NCI-H1092 treated with DMSO at 0.1 percent for 48 hours (cell line): Measurements from ENCODE around the gene KNG1.
"Not testable (repeated sequence)": the region's sequence is repeated elsewhere in the genome, so short reads cannot be mapped to it uniquely, and the experiment has no call there.

ENCODE experiments used
- DNase-seq: peaks from one replicate; lab custom pipeline; 2025; lab: John Stamatoyannopoulos, UW

The KNG1 gene

DNA sequence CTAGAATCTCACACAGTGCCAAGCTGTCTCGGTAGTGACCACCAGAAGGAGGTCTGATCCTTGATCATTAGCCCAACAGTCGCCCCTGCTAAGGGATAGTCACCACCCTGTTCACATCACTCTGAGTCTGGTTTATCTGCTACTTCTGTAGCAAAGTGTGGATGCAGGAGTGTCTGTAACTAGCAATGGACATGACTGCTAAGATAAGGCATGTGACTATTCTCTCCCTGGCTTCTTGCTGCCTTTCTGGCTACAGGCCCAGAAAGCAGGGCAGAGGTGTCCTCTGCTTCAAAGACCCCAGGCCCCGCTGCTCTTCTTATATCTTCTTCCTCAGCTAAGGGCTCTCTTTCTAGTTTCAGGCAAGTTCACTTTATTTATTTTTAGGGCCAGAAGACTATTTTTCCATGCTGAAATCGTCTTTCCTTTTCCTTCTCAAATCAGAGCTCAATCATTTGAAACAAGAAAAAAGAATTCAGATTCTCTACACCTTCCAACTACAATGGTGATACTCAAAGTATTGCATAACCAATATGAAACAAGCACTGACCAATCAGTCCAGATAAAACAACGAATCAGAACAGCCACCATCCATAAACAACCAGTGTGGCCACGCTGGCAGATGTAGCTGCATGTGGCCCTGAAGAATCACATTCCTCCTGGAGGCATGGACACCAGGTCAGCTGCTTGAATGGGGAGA, 8.0 kb upstream of the KNG1 start:
- no peak for DNase-seq

DNA sequence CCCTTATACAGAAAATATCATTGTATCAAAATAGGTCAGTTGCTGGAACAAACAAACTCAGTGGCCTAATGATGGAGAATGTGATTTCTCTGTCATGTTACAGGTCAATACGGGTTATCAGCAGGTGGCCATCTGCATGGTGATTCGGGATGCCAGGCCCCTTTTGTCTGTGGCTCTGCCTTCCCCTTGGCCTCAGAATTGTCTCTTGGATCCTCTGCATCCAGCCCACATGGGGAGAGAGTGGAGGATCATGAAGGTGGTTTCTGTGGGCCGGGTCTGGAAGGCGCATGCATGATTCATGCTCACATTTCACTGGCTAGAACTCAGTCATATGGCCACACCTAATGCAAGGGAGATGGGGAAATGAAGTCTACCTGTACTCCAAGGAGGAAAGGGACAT, 6.5 kb upstream of the KNG1 start:
- not testable (repeated sequence) for DNase-seq

DNA sequence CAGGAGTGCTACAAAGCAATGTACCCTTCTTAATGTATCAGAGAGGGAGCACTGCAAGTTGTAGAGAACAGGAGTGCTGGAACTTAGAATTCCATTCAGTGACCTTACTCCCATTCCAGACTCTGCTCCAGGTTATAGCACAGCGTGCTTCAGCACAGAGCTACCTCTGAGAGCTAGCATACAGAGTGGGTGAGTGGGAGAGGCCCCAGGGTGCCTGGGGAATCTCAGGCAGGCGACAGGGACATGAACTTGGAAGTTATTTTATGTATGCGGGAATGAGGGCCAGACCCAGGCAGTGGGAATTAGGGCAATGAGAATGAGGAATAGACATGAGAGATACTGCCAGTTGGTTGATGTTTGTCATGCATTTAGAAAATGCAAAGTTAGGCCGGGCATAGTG, 3.7 kb upstream of the KNG1 start:
- DNase-seq: no peak

DNA sequence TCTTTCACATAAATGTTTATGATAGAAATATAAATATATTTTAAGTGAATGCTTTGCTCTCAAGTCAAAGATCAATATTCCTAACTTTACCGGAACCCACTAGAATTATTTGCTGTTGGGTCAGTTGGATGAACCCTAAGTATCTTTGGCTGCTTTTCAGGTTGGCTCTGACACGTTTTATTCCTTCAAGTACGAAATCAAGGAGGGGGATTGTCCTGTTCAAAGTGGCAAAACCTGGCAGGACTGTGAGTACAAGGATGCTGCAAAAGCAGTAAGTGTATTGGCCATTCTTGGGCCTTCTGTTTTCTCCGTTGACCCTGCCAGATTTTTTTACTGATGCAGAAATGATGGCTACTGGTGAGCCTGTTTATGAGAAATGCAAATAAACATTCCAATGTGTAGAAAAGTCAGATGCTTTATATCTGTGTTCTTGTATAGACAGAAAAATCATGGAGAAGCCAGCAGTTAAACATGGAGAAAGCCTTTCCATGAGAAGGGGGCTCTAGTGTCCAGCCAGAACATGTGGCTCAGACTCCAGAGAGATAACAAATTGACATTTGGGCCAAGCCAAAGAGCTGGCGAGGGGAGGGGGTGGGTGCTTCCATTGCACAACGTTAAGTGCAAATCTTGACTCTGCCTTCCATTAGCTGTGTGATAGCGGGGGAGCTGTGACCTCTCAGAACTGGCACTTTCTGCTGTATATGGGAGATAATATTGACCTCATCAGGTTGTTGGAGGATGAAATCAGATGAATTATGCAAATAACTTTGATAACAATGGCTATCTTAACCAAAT, 3.0 kb downstream of the KNG1 start:
- DNase-seq: no peak

DNA sequence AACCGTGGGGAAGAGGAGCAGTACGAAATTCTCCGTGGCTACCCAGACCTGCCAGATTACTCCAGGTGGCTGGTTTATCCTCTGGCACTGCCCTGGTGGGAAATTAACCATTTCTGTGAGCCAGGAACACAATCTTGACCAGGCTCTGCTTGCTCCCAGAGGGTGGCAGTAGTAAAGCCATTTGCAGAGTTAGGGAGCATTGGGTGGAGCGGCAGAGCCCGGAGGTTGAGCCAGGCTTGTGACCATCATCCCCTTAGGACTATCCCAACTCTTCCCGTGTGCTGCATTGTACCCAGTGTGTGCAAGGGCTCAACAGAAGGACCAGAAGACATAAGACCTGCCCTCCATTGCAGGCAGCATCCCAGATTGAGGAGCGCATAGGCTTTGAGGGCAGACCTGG, 5.3 kb downstream of the KNG1 start:
- DNase-seq: no peak

DNA sequence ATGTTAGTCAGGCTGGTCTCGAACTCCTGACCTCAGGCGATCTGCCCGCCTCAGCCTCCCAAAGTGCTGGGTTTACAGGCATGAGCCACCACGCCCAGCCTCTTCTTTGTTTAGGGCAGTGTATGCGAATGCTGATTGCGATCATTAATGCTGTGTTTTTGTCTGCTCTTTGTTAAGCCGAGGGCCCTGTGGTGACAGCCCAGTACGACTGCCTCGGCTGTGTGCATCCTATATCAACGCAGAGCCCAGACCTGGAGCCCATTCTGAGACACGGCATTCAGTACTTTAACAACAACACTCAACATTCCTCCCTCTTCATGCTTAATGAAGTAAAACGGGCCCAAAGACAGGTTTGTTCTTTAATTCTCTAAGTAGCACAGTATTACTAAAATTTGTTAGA, 7.8 kb downstream of the KNG1 start:
- DNase-seq: no peak

DNA sequence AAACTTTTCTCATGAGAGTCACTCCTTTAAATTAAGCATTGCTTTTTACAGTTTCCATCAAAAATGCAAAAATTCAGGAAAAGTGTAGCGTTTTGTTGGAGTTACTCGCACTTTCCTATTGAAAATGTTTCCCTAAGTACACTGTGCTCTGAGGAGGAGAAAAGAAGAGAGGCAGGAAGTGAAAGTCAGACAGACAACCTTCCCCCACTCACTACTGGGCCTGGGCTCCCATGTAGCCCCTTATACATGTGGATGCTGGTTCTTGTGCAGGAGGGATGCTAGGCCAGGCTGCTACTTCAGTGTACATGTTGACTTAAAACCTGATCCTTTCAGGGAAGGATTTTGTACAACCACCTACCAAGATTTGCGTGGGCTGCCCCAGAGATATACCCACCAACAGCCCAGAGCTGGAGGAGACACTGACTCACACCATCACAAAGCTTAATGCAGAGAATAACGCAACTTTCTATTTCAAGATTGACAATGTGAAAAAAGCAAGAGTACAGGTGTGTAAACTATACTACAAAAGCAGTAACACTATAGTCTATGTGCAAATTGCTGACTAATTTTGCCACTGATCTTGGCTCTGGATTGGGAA, 15.1 kb downstream of the KNG1 start:
- no peak for DNase-seq

DNA sequence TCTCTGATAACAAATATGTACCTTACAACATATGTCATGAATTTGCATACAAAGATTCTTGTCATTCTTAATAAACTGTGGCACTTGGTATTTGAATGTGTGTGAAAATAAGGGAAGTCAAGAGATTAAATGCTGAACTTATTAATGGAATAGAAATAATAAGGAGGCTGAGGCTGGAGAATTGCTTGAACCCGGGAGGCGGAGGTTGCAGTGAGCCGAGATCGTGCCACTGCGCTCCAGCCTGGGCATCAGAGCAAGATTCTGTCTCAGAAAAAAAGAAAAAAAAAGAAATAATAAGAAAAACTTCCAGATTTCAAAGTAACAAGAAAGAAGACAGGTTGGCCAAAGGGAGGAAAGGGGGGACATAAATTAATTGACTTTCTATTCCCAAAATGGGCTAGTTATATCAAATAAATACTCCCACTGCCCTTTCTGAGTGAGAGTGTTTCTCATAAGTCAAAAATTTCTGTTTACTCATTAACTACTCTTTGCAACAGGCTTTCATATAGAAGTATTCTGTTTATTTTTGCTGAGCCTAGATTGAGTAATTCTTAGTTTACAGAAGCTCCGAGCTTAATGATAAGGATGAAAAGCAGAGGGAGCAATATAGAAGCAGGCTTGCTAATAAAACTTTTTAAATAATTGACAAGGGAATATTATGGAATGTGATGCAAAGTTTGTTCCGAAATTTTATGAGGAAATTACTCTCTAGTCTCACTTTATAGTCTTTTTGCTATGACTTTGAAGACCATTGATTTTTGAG, 25.6 kb downstream of the KNG1 start:
- no peak for DNase-seq

DNA sequence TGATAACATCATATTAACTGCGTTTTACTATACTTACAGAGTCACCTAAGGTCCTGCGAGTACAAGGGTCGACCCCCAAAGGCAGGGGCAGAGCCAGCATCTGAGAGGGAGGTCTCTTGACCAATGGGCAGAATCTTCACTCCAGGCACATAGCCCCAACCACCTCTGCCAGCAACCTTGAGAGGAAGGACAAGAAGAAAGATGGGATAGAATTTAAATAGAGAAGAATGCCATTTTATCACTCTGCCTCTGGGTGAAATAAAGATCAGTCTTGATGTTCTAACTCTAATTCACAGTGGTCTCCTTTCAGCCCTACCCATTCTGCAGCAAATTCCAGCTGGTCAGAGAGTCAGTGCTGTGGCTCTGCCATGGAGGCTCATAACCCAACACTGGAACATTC, 26.5 kb downstream of the KNG1 start:
- no peak for DNase-seq

DNA sequence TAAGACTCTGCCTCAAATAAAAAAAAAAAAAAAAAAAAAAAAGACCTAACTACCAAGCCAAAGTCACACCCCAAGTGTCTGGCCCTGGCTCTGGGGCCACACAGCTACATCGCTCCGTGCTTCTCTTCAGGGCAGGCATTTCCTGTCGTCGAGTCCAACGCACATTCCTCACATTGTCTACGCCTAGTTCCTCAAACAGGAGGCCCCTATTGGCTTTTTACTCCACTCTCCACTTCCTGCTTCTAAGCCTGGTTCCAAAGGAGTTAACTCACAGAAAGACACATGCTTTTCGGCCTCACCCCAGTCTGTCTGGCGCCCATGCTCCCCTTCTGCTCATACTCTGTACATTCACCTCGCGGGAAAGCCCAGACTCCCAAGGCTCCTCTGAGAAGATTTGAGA, 28.8 kb downstream of the KNG1 start:
- DNase-seq: no peak

DNA sequence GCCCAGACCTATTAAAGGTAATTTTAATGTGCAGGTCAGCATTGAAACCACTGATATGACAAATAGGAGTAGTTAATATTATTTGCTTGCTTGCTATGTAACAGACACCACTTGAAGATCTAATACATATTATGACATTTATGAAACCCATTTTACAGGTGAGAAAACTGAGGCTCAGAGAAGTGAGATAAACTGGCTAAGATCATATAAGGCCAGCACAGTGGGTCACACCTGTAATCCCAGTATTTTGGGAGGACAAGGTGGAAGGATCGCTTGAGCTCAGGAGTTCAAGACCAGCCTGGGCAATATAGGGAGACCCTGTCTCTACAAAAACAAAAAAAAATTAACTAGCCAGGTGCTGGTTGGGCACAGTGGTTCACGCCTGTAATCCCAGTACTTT, 33.2 kb downstream of the KNG1 start:
- no peak for DNase-seq

DNA sequence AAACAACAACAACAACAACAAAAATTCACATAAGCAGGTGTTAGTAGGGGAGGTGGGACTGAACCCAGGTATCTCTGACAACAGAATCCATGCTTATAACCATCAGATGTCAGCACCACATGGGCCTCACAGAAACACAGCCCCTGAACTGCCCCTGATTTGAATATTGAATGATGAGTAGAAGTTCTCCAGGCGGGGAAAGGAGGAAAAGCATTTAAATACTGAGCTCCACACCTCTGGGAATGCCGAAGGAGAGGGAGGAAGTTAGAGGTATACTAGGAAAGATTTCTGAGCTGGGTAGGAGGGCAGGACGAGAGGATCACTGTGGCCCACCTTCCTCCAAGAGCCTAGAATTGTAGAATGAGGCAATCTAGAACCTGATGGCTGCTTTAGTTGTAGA, 34.3 kb downstream of the KNG1 start:
- DNase-seq: no peak

DNA sequence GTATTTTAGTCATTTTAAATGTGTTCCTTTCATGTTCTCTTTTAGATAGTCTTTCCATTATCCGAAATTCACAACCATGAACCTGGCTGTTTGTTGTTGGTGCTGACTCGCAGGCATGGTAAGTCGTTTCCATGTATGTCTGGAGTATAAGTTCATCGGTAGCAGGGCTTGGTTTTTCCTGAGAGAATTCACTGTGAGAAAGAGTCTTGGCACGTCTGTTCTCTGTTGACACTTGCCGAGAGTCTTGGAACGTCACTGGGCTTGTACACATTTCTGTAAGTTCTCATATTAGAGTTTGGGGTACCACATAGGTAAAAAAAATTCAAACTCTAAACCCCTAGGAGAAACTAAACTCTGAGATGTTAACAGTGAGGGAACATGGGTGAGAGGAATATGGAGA, 36.8 kb downstream of the KNG1 start:
- no peak for DNase-seq

DNA sequence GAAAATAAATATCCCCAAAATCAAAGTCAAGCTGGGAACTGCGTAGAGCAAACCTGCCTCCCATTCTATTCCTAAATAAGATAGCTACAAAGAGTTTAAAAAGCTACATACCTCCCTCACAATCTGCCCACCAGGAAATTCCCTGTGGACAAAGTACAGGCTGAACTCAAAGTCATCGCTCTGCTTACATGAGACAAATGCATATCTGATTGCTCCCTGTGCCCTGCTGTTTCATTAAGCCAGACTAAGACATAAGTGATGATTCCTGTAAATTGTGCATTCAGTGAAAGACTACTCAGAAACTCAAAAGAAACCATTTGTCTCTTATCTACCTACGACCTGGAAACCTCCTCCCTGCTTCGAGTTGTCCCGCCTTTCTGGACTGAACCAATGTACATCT, 37.7 kb downstream of the KNG1 start:
- no peak for DNase-seq

DNA sequence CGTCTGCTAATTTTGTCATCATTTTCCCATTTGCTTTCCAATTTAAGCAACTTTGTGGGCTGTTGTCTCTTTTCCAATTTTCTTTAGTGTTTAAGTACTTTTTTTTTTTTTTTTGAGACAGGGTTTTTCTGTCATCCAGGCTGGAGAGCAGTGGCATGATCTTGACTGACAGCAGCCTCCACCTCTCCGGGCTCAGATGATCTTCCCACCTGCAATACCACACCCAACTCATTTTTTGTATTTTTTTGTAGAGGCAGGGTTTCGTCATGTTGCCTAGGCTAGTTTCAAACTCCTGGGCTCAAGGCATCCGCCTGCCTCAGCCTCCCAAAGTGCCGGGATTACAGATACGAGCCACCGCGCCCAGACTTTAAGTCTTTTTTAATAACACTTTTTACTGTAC, 40.1 kb downstream of the KNG1 start:
- no peak for DNase-seq

DNA sequence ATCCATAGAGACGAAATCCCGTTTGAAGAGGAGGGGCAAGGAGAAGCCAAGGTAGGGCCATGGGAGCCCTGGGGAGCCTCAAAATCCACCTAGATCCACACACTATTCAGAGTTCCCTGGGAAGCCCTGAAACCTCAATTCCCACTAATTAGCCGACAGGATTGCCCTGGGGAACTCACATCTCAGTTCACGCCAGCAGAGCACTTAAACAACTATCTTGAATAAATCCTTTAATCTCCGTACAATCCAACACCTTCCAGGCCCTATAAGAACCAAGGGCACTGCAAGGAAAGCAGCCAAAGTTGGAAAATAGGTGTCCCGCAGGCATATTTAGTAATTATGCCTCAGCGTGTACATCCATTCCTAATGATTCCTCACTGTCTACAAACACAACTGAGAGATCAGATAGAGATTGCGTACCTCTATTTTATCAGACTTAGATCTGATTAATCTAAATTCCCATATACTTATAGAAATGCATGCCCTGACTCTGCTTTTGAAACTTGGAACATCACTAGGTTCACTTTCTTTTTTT, 40.6 kb downstream of the KNG1 start:
- no peak for DNase-seq

DNA sequence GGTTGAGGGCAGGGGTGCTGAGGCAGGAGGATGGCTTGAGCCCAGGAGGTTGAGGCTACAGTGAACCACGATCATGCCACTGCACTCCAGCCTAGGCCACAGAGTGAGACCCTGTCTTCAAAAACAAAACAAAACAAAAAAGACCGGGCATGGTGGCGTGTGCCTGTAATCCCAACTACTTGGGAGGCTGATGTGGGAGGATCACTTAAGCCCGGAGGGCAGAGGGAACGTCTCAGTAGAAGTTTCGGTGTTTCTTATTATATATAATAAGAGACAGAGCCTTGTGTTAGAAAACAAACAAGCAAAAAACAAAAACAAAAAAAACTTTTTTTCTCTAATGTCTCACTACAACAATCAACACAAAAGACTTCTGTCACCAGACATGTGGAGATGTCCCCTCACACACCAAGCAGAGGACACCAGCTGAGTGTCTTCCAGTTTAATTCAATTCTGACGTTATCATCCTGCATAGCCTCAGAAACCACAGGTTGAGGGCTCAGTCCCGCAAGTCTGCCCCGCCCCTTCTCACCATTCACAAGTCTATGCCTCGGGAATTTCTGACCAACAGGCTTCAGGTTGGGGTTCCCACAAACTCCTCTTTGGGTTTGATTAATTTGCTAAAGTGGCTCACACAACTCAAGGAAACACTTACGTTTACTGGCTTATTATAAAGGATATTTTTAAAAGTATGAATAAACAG, 42.2 kb downstream of the KNG1 start:
- DNase-seq: no peak

DNA sequence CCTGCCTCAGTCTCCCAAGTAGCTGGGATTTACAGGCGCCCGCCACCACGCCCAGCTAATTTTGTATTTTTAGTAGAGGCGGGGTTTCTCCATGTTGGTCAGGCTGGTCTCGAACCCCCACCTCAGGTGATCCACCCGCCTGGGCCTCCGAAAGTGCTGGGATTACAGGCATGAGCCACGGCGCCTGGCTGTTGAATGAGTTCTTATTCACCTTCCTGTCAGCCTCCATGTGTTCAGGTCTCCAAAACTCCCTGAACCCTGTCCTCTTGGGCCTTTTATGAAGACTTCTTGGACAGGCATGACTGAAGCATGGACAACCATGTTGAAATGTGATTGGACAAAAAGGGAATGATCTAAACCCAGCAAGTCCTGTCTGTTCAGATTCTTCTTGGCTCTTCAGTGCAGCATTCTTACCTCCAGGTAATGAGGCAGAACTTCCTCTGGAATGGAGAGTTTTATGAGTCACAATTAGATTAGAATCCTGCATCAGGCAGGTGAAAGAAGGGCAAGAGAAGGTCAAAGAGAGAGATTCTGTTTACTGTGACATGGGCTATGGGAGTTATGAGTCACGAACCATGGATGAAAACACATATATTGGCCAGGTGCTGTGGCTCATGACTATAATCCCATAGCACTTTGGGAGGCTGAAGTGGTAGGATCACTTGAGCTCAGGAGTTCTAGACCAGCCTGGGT, 43.1 kb downstream of the KNG1 start:
- no peak for DNase-seq

DNA sequence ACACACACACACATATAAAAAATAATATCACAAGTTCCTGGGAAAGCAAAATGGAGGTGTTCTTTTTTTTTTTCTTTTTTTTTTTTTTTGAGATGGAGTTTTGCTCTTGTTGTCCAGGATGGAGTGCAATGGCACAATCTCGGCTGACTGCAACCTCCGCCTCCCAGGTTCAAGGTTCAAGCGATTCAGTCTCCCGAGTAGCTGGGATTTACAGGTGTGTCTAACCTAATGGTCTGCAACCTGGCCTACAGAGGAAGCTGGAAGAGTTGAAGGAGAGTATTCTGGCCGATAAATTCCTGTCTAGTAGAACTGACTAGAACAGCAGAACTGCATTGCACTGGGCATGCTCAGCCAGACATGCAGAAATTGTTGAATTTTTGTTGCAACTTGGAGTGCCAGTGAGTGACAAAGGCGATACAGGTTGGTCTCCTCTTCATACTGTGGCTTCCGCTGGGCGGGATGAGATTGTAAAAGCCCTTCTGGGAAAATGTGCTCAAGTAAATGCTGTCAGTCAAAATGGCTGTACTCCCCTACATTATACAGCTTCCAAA, 43.8 kb downstream of the KNG1 start:
- no peak for DNase-seq

DNA sequence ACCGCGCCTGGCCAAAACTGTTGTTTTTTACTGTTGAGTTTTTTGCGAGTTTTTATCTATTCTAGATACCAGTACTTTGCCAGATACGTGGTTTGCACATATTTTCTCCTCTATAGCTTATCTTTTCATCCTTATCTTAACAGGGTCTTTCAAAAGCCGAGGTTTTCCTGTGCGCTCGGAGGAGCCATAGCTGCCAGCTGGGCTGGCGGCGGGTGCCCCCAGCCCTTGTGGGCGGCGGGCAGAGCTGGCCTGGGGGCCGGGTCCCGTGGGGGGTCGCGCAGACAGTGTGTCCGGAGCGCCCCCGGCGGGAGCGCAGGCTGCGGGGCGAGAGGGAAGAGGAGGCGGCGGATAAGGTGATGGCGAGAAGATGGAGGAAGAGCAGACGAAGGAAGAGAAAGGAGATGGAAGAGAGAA, 55.1 kb downstream of the KNG1 start:
- peak; percentile 59 for DNase-seq
